ENCODE results near the gene CDON.

DNA sequence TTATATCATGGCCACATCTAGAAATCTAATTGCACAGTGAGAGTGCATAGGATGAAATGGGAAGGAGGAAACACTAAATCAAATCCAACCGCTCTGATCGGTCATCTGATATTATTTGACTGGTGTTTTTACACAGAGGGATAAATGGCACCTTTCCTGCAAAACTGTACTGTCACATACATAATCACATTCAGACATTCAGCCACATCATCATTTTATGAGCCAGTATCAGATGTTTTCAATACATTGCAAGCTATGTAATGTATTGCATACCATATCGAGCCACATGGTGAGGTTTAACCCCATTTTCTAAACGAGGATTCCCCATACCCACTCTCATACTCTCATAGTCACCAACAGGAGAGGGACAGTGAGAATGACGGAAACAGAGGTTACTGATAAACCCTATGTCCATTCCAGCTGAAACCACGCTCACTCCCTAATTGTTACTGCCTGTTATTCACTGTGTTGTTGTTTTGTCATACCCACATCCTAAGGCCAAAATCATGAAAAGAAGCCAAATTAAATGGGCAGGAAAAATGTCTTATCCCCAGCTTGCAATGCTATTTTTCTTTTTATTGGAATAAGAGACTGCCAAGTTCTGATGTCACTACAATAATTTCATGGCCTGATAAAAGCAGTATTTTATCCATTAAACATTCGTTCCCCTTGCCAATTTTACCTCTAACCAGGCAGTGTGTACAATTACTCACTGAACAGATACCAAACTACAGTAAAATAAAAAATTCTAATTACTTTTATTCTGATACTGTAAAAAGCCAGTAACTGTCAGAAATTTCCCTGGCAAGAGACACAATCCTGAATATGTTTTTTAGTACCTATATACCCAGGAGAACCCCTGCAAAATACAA, 9.0 kb downstream of the CDON start:
- TF ChIP-seq MAX (IDR thresholded peaks at IDR 0.05): no peak
- TF ChIP-seq TEAD4 (IDR thresholded peaks at IDR 0.05): no peak
- TF ChIP-seq, protein P1, sequence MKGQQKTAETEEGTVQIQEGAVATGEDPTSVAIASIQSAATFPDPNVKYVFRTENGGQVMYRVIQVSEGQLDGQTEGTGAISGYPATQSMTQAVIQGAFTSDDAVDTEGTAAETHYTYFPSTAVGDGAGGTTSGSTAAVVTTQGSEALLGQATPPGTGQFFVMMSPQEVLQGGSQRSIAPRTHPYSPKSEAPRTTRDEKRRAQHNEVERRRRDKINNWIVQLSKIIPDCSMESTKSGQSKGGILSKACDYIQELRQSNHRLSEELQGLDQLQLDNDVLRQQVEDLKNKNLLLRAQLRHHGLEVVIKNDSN (IDR thresholded peaks at IDR 0.05): no peak
- no peak for TF ChIP-seq YY1 (IDR thresholded peaks at IDR 0.05; ENCODE audit: low read depth)
- TF ChIP-seq RAD21 (IDR thresholded peaks at IDR 0.05; ENCODE audit: low read depth): no peak
- no peak for TF ChIP-seq EP300 (IDR thresholded peaks at IDR 0.05; ENCODE audit: borderline replicate concordance)

Measured in Ishikawa (cell line).